A673 (cell line): ENCODE results near the gene PRR23E. TPM values are rescaled to one million over a fixed set of nuclear protein-coding genes. Genes with fewer than 3 reads are reported as not detected.

Source experiments
- BruUV-seq: library from RNA; stranded (reverse); fragments of 400-500 nt; replicated peaks from 2 replicates; lab custom pipeline; 2021; lab: Mats Ljungman, UMichigan
- CTCF ChIA-PET: fragments of 300-600 bp; sonication (Branson Sonifier 250); formaldehyde crosslinking; loops from one replicate; lab custom pipeline; 2022; ENCODE audit warnings: antibody characterized with exemption; lab: Charles Lee
- POLR2A ChIA-PET: fragments of 300-600 bp; sonication (Branson Sonifier 250); formaldehyde crosslinking; loops from one replicate; lab custom pipeline; 2022; ENCODE audit warnings: antibody characterized with exemption; ENCODE audit not compliant: low non-redundant PET; lab: Charles Lee
- DNase-seq: peaks from one replicate; pipeline ENCODE4 v3.0.0-alpha.2; 2015; ENCODE audit warnings: low spot score
- H3K27ac ChIP-seq: fragments of 200-600 bp; sonication (generic); 2 replicates; pipeline ENCODE4 v1.5.1; 2016; ENCODE audit warnings: mixed run types, low read depth, mild to moderate bottlenecking, mixed read lengths, antibody characterized with exemption, low read length; ENCODE audit not compliant: poor library complexity, severe bottlenecking
- H3K27me3 ChIP-seq: fragments of 200-600 bp; sonication (generic); replicated peaks from 2 replicates; pipeline ENCODE4 v1.6.1; 2017; ENCODE audit warnings: mixed run types, low read depth, mild to moderate bottlenecking, mixed read lengths, antibody characterized with exemption, low read length; ENCODE audit not compliant: insufficient read depth, poor library complexity
- H3K36me3 ChIP-seq: fragments of 200-600 bp; sonication (generic); 2 replicates; pipeline ENCODE4 v1.6.1; 2016; ENCODE audit warnings: mixed run types, mild to moderate bottlenecking, mixed read lengths, antibody characterized with exemption, low read length; ENCODE audit not compliant: insufficient read depth, poor library complexity, severe bottlenecking
- H3K4me1 ChIP-seq: fragments of 200-600 bp; sonication (generic); 2 replicates; pipeline ENCODE4 v1.6.1; 2017; ENCODE audit warnings: mixed run types, mild to moderate bottlenecking, mixed read lengths, antibody characterized with exemption, low read length; ENCODE audit not compliant: insufficient read depth, poor library complexity, severe bottlenecking
- H3K4me3 ChIP-seq: fragments of 200-600 bp; sonication (generic); 2 replicates; pipeline ENCODE4 v1.5.1; 2016; ENCODE audit warnings: low read depth, mixed run types, mild to moderate bottlenecking, mixed read lengths, low read length; ENCODE audit not compliant: poor library complexity, severe bottlenecking
- H3K9me3 ChIP-seq: fragments of 200-600 bp; sonication (generic); 2 replicates; pipeline ENCODE4 v1.6.1; 2016; ENCODE audit warnings: mixed run types, low read depth, mild to moderate bottlenecking, mixed read lengths, antibody characterized with exemption, low read length; ENCODE audit not compliant: poor library complexity, severe bottlenecking
- CTCF ChIP-seq: fragments of 300-800, 200-600 bp; sonication (generic); conservative IDR thresholded peaks from 2 replicates; pipeline ENCODE4 v1.5.1; 2017; ENCODE audit warnings: low read depth, mild to moderate bottlenecking, antibody characterized with exemption, low read length, moderate library complexity, mixed read lengths
- EZH2 ChIP-seq: fragments of 200-600 bp; sonication (generic); IDR thresholded peaks from 2 replicates; pipeline ENCODE4 v1.6.1; 2017; ENCODE audit warnings: borderline replicate concordance, low read depth, mild to moderate bottlenecking, mixed read lengths, antibody characterized with exemption, low read length; ENCODE audit not compliant: poor library complexity, severe bottlenecking
- intact Hi-C: fragments of 100-400 bp; cut with micrococcal nuclease; formaldehyde crosslinking; loops from one replicate; pipeline ENCODE4 v1.10.0; 2022; ENCODE audit not compliant: unreplicated experiment
- total RNA-seq: library from RNA; stranded (reverse); gene quantifications from 2 replicates; pipeline ENCODE4 v1.2.3, GENCODE V29; 2021

The PRR23E gene
- total RNA-seq, 1 experiment from 2014 or later, result not detected

GRCh38 chr3:127211118-127212060 lies 18.5 kb downstream of the PRR23E start:
- intact Hi-C loops, result no loop called here
- Histone ChIP-seq H3K27me3 (no peaks in the 10 kb centered on the region), H3K36me3 (no peaks in the 10 kb centered on the region), H3K4me1 (peaks cover 27% of the 10 kb centered on the region), H3K4me3 (no peak overlapping the region), H3K9me3 (no peaks in the 10 kb centered on the region), H3K27ac (no peak overlapping the region)
- TF ChIP-seq CTCF, result no peak
- no peak for TF ChIP-seq EZH2
- POLR2A ChIA-PET, result no interaction called here
- no peak for DNase-seq
- BruUV-seq, result no TSS peak
- CTCF ChIA-PET, result no interaction called here

GRCh38 chr3:127212231-127212630 lies 19.3 kb downstream of the PRR23E start:
- no TSS peak for BruUV-seq

GRCh38 chr3:127212711-127213110 lies 19.8 kb downstream of the PRR23E start:
- Histone ChIP-seq H3K4me1 (peaks cover 28% of the 10 kb centered on the region), H3K9me3 (no peaks in the 10 kb centered on the region), H3K4me3 (no peak overlapping the region), H3K36me3 (no peaks in the 10 kb centered on the region), H3K27me3 (peaks cover 2% of the 10 kb centered on the region), H3K27ac (no peak overlapping the region)
- intact Hi-C loops, result no loop called here
- BruUV-seq, result no TSS peak
- TF ChIP-seq CTCF (no peak), EZH2 (no peak)
- CTCF ChIA-PET, result no interaction called here
- DNase-seq, result no peak
- POLR2A ChIA-PET, result no interaction called here

More at GRCh38 chr3:127212231-127212630, 19.3 kb downstream of the PRR23E start:
- H3K27ac ChIP-seq, result no peak overlapping the region
- no peaks in the 10 kb centered on the region for H3K9me3 ChIP-seq
- peaks cover 28% of the 10 kb centered on the region for H3K4me1 ChIP-seq
- H3K4me3 ChIP-seq, result no peak overlapping the region
- ChIA-PET CTCF (no interaction called here), POLR2A (no interaction called here)
- H3K27me3 ChIP-seq, result no peaks in the 10 kb centered on the region
- no peak for TF ChIP-seq CTCF
- TF ChIP-seq EZH2, result no peak
- no peak for DNase-seq
- intact Hi-C loops, result no loop called here
- no peaks in the 10 kb centered on the region for H3K36me3 ChIP-seq
